Heart left ventricle (tissue), 13 donors: ENCODE data around the gene GALNT10.

ENCODE experiments used
- POLR2A ChIP-seq, 2 donors: fragments of 450-650 bp; IDR thresholded peaks; one replicate each; pipeline ENCODE4 v1.6.1; 2017; ENCODE audit warnings: antibody characterized with exemption in 2 of 2, mild to moderate bottlenecking in 2 of 2, moderate library complexity in 2 of 2
- TF ChIP-seq, protein P1 (sequence below), 12 donors: fragments of 200-600 bp; sonication (generic) in 4 of 12; IDR thresholded peaks; one replicate each; pipeline versions ENCODE4 v1.5.0 to v1.8.0; 2018 to 2022; ENCODE audit warnings: antibody characterized with exemption in 12 of 12, mild to moderate bottlenecking in 5 of 12
- donor health status: ischemic (EF 13 %, LVEDD 7.1; RV severe dilation, severe dysfunction).
- donor health status: DM: no; HTN: yes; CAD: no.
- donor health status: DM: no; HTN: no; CAD: no.
- donor health status: ischemic (EF 25% LVEDD 6.9; RV normal size, moderate dysfunction).
- donor health status: ischemic (EF 25% LVEDD 5.7; RV mildly dilated, moderate dysfunction).
- donor health status: ischemic (EF 35%, LVEDD 5.7; RV mildly dilated, moderate dysfunction).
- donor health status: nonischemic (EF 11% LVEDD 7.7; RV severe dilation, severe dysfunction).
- donor health status: DM: yes; HTN: yes; CAD: no.
- donor health status: PGD.
- donor health status: ischemic (EF 29% LVEDD 5.4; RV normal size, mild dysfunction).
- donor health status: nonischemic (EF 23%, LVEDD 6.1; RV moderate dilation, normal function).

GRCh38 chr5:154174091-154174490 is 16.4 kb upstream of the GALNT10 start:
- TF ChIP-seq, protein P1, sequence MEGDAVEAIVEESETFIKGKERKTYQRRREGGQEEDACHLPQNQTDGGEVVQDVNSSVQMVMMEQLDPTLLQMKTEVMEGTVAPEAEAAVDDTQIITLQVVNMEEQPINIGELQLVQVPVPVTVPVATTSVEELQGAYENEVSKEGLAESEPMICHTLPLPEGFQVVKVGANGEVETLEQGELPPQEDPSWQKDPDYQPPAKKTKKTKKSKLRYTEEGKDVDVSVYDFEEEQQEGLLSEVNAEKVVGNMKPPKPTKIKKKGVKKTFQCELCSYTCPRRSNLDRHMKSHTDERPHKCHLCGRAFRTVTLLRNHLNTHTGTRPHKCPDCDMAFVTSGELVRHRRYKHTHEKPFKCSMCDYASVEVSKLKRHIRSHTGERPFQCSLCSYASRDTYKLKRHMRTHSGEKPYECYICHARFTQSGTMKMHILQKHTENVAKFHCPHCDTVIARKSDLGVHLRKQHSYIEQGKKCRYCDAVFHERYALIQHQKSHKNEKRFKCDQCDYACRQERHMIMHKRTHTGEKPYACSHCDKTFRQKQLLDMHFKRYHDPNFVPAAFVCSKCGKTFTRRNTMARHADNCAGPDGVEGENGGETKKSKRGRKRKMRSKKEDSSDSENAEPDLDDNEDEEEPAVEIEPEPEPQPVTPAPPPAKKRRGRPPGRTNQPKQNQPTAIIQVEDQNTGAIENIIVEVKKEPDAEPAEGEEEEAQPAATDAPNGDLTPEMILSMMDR (IDR thresholded peaks at IDR 0.05), result no peak
- TF ChIP-seq POLR2A (IDR thresholded peaks at IDR 0.05), result no peak
